NCI-H2196 (cell line): Measurements from ENCODE around the gene ABCA1.

Experiments used
- DNase-seq: peaks from one replicate; lab custom pipeline; 2025; ENCODE audit not compliant: unreplicated experiment; lab: John Stamatoyannopoulos, UW

Gene ABCA1

GRCh38 chr9:104767507-104767906 lies 160.4 kb downstream of the ABCA1 start:
- DNase-seq, result no peak

- no peak for DNase-seq
Observed at GRCh38 chr9:104766025-104766424, 161.9 kb downstream of the ABCA1 start.

- DNase-seq, result no peak
Observed at GRCh38 chr9:104765138-104765537, 162.8 kb downstream of the ABCA1 start.

GRCh38 chr9:104758974-104759373 lies 169.0 kb downstream of the ABCA1 start:
- no peak for DNase-seq

GRCh38 chr9:104750185-104750767 lies 177.7 kb downstream of the ABCA1 start:
- DNase-seq, result no peak

GRCh38 chr9:104748359-104749031 lies 179.5 kb downstream of the ABCA1 start:
- DNase-seq, result peak; percentile 32

- peak; percentile 86 for DNase-seq
Observed at GRCh38 chr9:104747565-104748358, 180.2 kb downstream of the ABCA1 start, which contains the start of gene NIPSNAP3A. NIPSNAP3A (plus strand) TSS chr9:104747683; CDS start chr9:104747793, 110 bp downstream.

- no peak for DNase-seq
Observed at GRCh38 chr9:104747245-104747564, 180.8 kb downstream of the ABCA1 start.

GRCh38 chr9:104746798-104747197 lies 181.2 kb downstream of the ABCA1 start:
- DNase-seq, result no peak

GRCh38 chr9:104746285-104746684 lies 181.7 kb downstream of the ABCA1 start:
- no peak for DNase-seq

- DNase-seq, result no peak
Observed at GRCh38 chr9:104745852-104746251, 182.1 kb downstream of the ABCA1 start.

GRCh38 chr9:104743376-104743985 lies 184.5 kb downstream of the ABCA1 start:
- DNase-seq, result peak; percentile 68

- no peak for DNase-seq
Observed at GRCh38 chr9:104740621-104741020, 187.3 kb downstream of the ABCA1 start.

GRCh38 chr9:104738452-104738851 lies 189.5 kb downstream of the ABCA1 start:
- DNase-seq, result no peak
